H1 (cell line): Measurements from ENCODE around the gene TSPAN15.

Experiments
- CBX5 ChIP-seq: fragments of 300-800, 300-1000 bp; sonication (generic); IDR thresholded peaks from 2 replicates; pipeline ENCODE4 v1.7.1; 2016; ENCODE audit warnings: antibody characterized with exemption, low read length, low read depth
- CHD1 ChIP-seq: IDR thresholded peaks from 2 replicates; pipeline ENCODE4 v1.6.1; 2012; ENCODE audit warnings: low read depth, low read length, improper control_type of control experiment
- CREB1 ChIP-seq: IDR thresholded peaks from 2 replicates; pipeline ENCODE4 v1.6.1; 2012; ENCODE audit warnings: inconsistent platforms
- EGR1 ChIP-seq: IDR thresholded peaks from 2 replicates; pipeline ENCODE4 v1.6.1; 2011; ENCODE audit warnings: low read depth, low read length, borderline replicate concordance
- EP300 ChIP-seq, 2 experiments: IDR thresholded peaks; 1 replicate in 1 of 2; 2 replicates in 1 of 2; pipeline ENCODE4 v1.6.1; 2011 to 2012; ENCODE audit warnings: low read depth in 2 of 2, low read length in 2 of 2, mild to moderate bottlenecking in 2 of 2, borderline replicate concordance in 1 of 2, inconsistent platforms in 1 of 2, moderate library complexity in 1 of 2
- EZH2 ChIP-seq: fragments of 200-600 bp; sonication (generic); IDR thresholded peaks from 2 replicates; pipeline ENCODE4 v1.7.1; 2012; ENCODE audit warnings: low read depth, mild to moderate bottlenecking, moderate library complexity, low read length, inconsistent platforms; ENCODE audit not compliant: severe bottlenecking
- POLR2A ChIP-seq, 2 experiments: IDR thresholded peaks; 1 replicate in 1 of 2; 2 replicates in 1 of 2; pipeline ENCODE4 v1.6.1; 2011; ENCODE audit warnings: low read depth in 2 of 2, low read length in 2 of 2, mild to moderate bottlenecking in 2 of 2; ENCODE audit errors: control extremely low read depth in 1 of 2
- POLR2AphosphoS5 ChIP-seq: IDR thresholded peaks from 2 replicates; pipeline ENCODE4 v1.6.1; 2011; ENCODE audit warnings: low read depth, low read length
- RFX5 ChIP-seq: IDR thresholded peaks from 2 replicates; pipeline ENCODE4 v1.6.1; 2011; ENCODE audit warnings: low read depth, low read length, improper control_type of control experiment, borderline replicate concordance
- YY1 ChIP-seq: IDR thresholded peaks from 2 replicates; pipeline ENCODE4 v1.6.1; 2011; ENCODE audit warnings: low read depth, mild to moderate bottlenecking, low read length
- ZNF274 ChIP-seq: IDR thresholded peaks from 2 replicates; pipeline ENCODE4 v1.7.0; 2012; ENCODE audit warnings: low read length, borderline replicate concordance; ENCODE audit errors: extremely low read depth
- TF ChIP-seq, protein P1 (sequence below), 3 experiments: IDR thresholded peaks; 1 replicate in 2 of 3; 2 replicates in 1 of 3; pipeline versions ENCODE4 v1.5.1 to v1.6.1; 2011; ENCODE audit warnings: low read length in 3 of 3, mild to moderate bottlenecking in 3 of 3, inconsistent platforms in 2 of 3, low read depth in 1 of 3, moderate library complexity in 1 of 3; ENCODE audit not compliant: insufficient read depth in 1 of 3; ENCODE audit errors: control extremely low read depth in 1 of 3

DNA sequence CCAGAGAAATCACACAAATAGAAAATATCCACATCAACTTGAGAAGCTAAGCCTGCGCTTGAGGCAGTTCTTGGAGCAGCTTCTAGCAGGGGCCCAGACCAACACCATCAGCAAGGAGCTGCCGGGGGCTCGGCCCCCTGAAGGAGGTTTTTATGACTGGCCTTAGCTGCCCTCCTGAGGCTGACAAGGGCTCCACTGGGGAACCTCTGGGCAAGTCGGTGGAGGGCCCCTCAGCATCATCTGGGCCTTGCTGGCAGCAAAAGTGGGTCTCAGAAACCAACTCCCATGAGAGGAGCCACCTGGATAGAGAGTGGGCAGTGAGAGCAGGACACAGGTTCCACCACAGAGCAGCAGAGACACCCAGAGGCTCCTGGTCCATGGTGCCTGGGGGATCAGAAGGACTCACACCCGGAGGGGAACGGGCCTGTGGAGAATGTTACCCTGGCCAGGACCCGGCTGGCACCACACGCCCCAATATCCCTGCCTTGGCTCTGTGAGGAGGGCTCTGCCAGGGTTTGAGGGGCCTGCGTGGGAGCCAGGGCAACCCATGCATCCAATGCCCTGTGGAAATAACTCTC is 66.1 kb downstream of the TSPAN15 start:
- TF ChIP-seq ZNF274 (no peak), EGR1 (no peak), EP300 (IDR thresholded peaks at IDR 0.05; ENCODE audit: borderline replicate concordance in 1 of 2, low read depth in 2 of 2, low read length in 2 of 2) (no peak), CHD1 (no peak), POLR2A (IDR thresholded peaks at IDR 0.05; ENCODE audit: control extremely low read depth in 1 of 2, low read depth in 2 of 2, low read length in 2 of 2) (no peak), CREB1 (no peak), CBX5 (no peak), POLR2AphosphoS5 (no peak), EZH2 (no peak), RFX5 (no peak), YY1 (no peak)
- TF ChIP-seq, protein P1, sequence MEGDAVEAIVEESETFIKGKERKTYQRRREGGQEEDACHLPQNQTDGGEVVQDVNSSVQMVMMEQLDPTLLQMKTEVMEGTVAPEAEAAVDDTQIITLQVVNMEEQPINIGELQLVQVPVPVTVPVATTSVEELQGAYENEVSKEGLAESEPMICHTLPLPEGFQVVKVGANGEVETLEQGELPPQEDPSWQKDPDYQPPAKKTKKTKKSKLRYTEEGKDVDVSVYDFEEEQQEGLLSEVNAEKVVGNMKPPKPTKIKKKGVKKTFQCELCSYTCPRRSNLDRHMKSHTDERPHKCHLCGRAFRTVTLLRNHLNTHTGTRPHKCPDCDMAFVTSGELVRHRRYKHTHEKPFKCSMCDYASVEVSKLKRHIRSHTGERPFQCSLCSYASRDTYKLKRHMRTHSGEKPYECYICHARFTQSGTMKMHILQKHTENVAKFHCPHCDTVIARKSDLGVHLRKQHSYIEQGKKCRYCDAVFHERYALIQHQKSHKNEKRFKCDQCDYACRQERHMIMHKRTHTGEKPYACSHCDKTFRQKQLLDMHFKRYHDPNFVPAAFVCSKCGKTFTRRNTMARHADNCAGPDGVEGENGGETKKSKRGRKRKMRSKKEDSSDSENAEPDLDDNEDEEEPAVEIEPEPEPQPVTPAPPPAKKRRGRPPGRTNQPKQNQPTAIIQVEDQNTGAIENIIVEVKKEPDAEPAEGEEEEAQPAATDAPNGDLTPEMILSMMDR (IDR thresholded peaks at IDR 0.05; ENCODE audit: control extremely low read depth in 1 of 3, insufficient read depth in 1 of 3, low read depth in 1 of 3, low read length in 3 of 3) = no peak
